ENCODE results near the gene RCOR2. TPM values are rescaled to one million over a fixed set of nuclear protein-coding genes. Genes with fewer than 3 reads are reported as not detected.
A peak's percentile ranks its signal among the peaks of the same experiment; 100 is the strongest.

RCOR2 gene
- total RNA-seq, 2 donors from 2014 or later, result 0.39 to 0.96 TPM

DNA sequence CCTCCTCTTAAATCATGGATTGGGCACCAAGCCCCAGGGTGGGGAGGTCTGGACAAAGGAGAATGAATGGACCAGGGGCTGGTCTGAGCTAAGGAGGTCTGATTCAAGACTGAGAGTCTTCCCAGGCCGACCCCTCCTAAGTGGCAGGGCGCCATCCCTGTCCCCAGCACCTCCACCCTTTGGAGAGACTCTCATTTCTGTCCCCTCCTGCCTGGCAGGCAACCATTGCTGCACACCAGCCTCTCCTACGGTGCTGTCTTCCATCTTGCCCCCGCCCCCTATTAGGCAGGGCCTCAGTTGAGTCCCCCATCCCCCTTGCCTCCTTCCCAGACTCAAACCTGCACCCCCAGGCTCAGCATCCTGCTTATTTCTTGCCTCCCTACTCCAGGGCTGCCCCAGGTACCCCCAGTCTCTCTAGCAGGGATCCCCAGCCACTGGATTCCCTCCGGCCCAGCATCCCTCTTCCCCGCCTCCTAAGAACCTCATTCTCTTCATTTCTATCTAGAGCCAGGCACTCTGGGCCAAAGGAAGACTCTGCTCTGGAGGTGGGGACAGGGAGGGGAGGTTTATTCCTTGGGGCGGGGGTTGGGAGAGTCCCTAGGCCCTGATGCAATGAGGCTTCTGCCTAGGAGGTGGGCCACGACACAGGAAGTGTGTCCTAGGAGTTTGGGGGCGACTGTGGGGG, 1.7 kb upstream of the RCOR2 start:
- Mint-ChIP-seq H3K27ac (no peak overlapping the region), H3K9me3 (no peaks in the 10 kb centered on the region), H3K4me1 (ENCODE audit: low read depth) (peaks cover 11% of the 10 kb centered on the region), H3K4me3 (peak overlapping the region; percentile 36 to 66), H3K36me3 (ENCODE audit: insufficient read depth in 2 of 2) (no peaks in the 10 kb centered on the region), H3K27me3 (ENCODE audit: low read depth) (peaks cover 13% of the 10 kb centered on the region)
- ATAC-seq (replicated peaks in 1 of 2) (no peak), DNase-seq (no peak)

DNA sequence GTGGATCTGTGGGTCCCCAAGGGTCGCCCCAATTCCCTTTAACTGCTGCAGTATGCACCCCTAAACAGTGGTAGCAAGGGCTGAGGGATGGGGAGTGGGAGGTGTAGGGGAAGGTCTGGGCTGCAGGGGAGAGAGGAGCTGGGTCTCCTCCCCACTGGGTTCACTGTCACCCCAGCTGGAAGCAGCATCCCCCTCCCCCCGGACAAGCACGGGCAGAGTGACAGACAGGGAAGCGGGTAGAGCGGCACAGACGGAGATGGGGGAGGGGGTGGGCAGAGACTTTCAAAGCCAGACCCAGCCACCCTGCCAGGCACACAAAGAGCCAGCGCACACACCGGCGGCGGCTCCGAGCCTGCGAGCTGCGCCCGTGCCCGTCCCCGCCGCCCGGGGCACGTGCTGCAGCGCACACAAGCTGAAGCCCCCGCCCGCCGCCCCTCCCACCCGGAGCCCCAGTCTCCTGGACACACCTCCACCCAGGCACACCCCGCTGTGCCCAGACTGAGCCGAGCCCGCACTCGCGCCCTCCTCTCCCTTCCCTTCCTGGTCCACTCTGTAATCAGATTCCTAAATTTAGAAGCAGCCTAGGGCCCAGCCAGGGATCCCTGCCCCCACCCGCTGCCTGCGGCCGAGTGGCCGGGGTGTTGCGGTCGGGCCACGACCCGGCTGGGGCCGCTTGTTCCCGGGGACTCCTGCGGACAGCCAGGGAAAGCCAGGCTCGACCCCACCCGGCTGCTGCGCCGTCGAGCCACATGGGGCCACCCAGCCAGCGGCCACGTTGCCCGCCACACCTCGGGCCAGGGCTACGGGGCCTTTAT, 935 bp upstream of the RCOR2 start:
- Mint-ChIP-seq H3K9me3 (no peaks in the 10 kb centered on the region), H3K36me3 (ENCODE audit: insufficient read depth in 2 of 2) (no peaks in the 10 kb centered on the region), H3K27me3 (ENCODE audit: low read depth) (peaks cover 7% of the 10 kb centered on the region), H3K27ac (no peak overlapping the region), H3K4me3 (peak overlapping the region; percentile 59 to 80), H3K4me1 (ENCODE audit: low read depth) (peaks cover 11% of the 10 kb centered on the region)
- ATAC-seq (replicated peaks in 1 of 2) (peak; percentile 10 to 21), DNase-seq (peak in 1 of 2 donors; percentile 17)

DNA sequence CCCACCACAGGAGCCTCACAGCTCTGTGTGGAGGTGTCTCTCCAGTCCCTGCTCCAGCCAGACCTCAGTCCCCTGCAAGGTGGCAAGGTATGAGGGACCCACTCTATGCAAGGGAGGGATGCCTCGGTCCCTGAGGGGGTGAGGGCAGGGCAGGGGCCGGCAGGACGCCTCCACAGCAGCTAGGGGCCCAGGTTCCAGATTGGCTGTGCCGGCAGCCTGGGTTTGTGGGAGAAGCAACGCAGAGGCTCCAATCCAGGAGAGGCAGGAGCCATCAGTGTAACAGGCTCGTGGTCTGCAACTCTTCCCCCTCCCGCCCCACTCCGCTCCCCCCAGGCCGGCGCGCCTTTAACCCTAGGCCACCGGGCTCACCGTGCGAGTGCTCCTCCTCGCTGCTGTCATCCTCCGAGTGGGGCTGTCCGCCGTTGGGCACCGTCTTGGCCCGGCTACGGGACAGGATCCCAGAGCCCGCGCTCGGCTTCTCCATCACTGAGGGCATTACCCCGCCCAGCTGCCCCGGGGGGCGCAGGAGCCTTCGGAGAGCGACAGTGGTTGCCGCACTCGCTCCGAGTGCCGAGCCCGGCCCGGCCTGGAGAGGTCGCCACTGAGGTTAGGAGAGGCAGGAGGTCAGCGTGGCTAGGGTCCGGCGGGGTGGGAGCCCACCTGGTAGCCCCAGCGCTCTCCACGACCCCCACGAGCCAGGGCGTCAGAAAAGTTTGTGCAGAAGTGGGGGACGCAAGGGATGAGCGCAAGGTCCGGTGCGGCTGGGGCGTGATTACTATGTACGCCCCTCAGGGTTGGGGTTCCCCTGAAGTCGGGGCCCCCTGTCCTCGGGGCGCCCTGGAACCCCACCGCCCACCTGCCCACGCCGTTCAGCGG, 765 bp downstream of the RCOR2 start:
- peak; percentile 30 to 39 for ATAC-seq (replicated peaks in 1 of 2)
- peak; percentile 53 to 60 for DNase-seq
- peak overlapping the region; percentile 87 to 91 for H3K4me3 Mint-ChIP-seq
- H3K36me3 Mint-ChIP-seq (ENCODE audit: insufficient read depth in 2 of 2), result no peaks in the 10 kb centered on the region
- no peak overlapping the region for H3K27ac Mint-ChIP-seq
- H3K27me3 Mint-ChIP-seq (ENCODE audit: low read depth), result no peaks in the 10 kb centered on the region
- H3K9me3 Mint-ChIP-seq, result no peaks in the 10 kb centered on the region
- H3K4me1 Mint-ChIP-seq (ENCODE audit: low read depth), result peaks cover 11% of the 10 kb centered on the region

DNA sequence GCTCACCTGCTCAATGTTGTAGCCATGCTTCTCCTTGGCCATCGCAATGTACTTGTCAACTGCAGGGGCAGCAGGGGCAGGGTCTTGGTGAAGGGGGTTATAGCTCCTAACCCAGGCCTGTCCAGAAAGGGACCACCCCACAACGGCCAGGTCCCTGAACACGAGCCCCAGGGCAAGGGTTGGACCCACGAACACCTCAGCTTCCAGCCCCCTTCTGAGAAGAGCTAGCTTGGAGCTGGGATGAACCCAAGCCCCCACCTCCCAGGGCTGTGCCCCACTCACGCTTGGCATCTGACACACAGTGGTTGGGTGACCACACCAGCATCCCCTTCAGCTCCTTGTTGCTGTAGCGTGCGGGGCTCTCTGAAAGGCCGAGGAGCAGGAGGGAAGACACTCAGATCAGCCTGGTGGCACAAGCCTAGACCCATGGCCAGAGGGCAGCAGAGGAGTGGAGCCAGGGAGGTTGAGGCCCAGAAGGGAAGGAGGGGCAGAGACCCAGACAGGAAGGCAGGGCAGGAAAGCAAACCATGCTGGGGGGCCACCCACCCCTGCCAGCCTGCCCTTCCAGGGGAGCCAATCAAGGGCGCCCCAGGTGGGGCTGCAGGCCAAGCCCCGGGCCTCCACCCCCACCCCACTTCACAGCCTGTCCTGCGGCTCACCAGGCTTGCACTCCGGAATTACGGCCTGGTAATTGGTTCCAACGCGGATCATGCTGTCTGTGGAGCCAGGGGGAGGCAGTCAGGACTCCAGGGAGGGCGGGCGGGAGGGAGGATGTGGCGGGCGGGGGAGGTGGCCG, 1.9 kb downstream of the RCOR2 start:
- H3K27me3 Mint-ChIP-seq (ENCODE audit: low read depth), result no peaks in the 10 kb centered on the region
- no peak for DNase-seq
- ATAC-seq (replicated peaks in 1 of 2), result no peak
- no peaks in the 10 kb centered on the region for H3K36me3 Mint-ChIP-seq (ENCODE audit: insufficient read depth in 2 of 2)
- peak overlapping the region in 1 of 2 donors; percentile 17 for H3K4me3 Mint-ChIP-seq
- no peak overlapping the region for H3K27ac Mint-ChIP-seq
- peaks cover 11% of the 10 kb centered on the region for H3K4me1 Mint-ChIP-seq (ENCODE audit: low read depth)
- H3K9me3 Mint-ChIP-seq, result no peaks in the 10 kb centered on the region

DNA sequence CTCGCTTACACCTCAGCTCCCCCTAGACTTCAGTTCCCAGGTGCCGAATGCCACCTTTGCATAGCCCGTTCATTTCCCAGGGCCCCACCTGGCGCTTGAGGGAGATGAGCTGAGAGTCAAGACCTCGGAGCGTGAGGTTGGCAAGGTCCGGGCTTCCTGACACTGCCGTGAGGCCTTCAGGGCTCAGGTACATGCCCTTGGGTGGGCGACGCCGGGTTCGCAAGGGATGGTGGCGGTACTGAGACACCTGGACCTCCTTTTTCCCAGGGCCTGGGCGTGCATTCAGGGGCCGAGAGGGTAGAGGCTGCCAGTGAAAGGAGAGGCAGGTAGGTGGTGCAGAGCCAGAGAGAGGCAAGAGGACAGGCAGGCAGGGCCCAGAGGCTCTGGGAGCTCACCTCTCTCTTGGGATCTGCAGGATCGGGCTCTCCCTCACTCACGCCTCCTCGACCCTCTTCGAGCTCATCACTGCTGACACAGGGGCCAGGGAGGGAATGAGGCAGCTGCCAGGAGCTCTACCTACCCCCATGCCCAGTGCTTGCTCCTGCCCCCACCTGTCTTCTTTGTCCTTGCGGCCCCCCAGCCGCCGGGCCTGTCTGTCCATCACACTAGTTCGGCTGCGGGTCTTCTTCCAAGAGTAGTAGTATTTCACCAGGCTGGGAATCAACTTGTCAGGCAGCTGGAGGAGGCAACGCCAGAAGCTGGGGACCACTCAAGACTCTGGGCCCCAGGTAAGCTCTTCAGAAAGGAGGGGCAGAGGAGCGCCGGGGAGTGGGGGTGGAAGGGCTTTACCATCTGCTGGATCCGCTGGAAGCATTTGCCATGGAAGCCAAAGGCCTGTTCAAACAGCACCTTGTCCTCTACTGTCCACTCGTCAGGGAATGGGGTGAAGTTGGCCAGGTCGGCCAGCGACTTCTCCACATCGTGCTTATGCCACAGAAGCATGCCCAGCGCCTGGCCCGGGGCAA, 2.8 kb downstream of the RCOR2 start:
- Mint-ChIP-seq H3K27me3 (ENCODE audit: low read depth) (no peaks in the 10 kb centered on the region), H3K4me1 (ENCODE audit: low read depth) (peaks cover 11% of the 10 kb centered on the region), H3K4me3 (no peak overlapping the region), H3K27ac (no peak overlapping the region), H3K9me3 (no peaks in the 10 kb centered on the region), H3K36me3 (ENCODE audit: insufficient read depth in 2 of 2) (no peaks in the 10 kb centered on the region)
- ATAC-seq (replicated peaks in 1 of 2) (no peak), DNase-seq (no peak)

DNA sequence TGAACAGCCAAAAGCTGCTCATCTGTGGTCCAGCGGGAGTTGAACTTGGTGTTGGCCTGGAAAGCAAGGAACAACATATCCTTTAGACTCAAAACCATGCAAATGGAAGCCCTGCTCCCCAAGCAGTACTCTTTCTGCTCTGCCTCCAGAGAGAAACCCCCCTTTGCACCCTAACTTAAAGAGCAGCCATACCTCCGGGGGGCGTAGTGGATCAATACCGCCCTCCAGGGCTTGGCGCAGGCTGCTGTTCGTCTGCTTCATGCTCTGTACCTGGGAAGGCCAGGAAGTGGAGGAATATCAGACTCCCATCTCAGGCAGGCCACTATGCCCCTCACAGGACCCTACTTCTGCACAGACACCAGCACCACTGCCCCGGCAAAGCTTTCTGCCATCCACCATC, 4.3 kb downstream of the RCOR2 start:
- DNase-seq, result no peak
- no peak overlapping the region for H3K4me3 Mint-ChIP-seq
- no peaks in the 10 kb centered on the region for H3K9me3 Mint-ChIP-seq
- no peaks in the 10 kb centered on the region for H3K27me3 Mint-ChIP-seq (ENCODE audit: low read depth)
- no peaks in the 10 kb centered on the region for H3K36me3 Mint-ChIP-seq (ENCODE audit: insufficient read depth in 2 of 2)
- H3K27ac Mint-ChIP-seq, result no peak overlapping the region
- ATAC-seq (replicated peaks in 1 of 2), result no peak
- H3K4me1 Mint-ChIP-seq (ENCODE audit: low read depth), result peaks cover 3% of the 10 kb centered on the region

DNA sequence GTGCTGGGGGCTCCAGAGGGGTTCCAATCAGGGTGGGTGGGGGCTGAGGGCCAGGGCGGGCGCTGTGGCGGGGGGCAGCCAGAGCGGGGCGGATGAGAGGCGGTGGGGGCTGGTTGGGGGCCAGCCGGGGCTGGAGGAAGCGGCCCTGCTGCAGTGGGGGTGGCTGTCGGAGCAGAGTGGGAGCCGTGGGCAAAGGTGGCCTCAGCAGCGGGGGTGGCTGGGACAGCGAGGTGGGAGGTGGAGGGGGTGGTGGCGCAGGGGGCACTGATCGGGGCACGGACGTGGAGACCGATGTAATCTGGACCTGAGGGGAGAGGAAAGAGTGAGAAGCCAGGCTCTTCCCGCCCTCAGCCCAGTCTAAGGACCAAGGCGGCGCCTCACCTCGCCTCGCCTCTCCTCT, 5.1 kb downstream of the RCOR2 start:
- DNase-seq (no peak), ATAC-seq (replicated peaks in 1 of 2) (no peak)
- no peak overlapping the region for H3K4me3 Mint-ChIP-seq
- no peaks in the 10 kb centered on the region for H3K4me1 Mint-ChIP-seq (ENCODE audit: low read depth)
- no peaks in the 10 kb centered on the region for H3K27me3 Mint-ChIP-seq (ENCODE audit: low read depth)
- no peaks in the 10 kb centered on the region for H3K36me3 Mint-ChIP-seq (ENCODE audit: insufficient read depth in 2 of 2)
- H3K27ac Mint-ChIP-seq, result no peak overlapping the region
- H3K9me3 Mint-ChIP-seq, result no peaks in the 10 kb centered on the region

DNA sequence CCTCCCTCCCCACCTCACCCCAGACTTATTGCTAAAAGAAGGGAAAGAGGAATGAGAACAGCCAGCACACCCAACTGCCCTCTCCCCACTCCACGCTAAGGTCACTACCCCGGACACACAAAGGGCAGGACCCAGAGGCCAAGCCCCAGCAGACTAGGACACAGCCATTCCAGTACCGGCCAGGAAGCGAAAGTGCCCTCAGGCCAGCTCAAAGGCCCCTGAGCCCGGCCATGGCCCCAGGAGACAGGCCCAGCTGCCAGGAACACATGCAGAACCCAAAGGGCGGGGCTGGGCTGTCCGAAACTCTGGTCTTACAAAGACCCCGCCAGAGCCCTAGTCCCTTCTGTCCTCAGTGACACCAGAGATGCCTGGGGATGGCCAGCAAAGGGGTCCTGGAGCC, 5.5 kb downstream of the RCOR2 start:
- no peaks in the 10 kb centered on the region for H3K4me1 Mint-ChIP-seq (ENCODE audit: low read depth)
- DNase-seq (no peak), ATAC-seq (replicated peaks in 1 of 2) (no peak)
- no peaks in the 10 kb centered on the region for H3K27me3 Mint-ChIP-seq (ENCODE audit: low read depth)
- no peaks in the 10 kb centered on the region for H3K9me3 Mint-ChIP-seq
- H3K27ac Mint-ChIP-seq, result no peak overlapping the region
- no peaks in the 10 kb centered on the region for H3K36me3 Mint-ChIP-seq (ENCODE audit: insufficient read depth in 2 of 2)
- H3K4me3 Mint-ChIP-seq, result no peak overlapping the region

DNA sequence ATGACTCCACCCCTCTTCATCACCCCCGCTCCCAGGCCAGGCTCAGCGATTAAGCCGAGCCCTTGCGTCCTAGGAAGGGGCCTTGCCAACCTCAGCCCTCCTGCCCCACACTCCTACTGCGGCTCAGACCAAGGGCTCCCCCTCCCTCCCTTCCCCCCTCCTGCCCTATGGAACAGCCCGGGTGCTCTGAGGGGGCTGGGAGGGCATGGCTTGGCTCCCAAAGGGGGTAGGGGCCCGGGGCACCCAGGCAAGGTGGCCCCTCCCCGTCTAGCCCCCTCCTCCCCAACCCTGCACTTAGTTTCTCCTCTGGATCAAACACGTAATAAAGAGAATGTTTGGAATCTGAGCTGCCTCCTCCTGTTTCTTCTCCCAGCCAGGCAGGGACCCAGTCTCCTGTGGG, 6.3 kb downstream of the RCOR2 start:
- DNase-seq, result no peak
- Mint-ChIP-seq H3K27me3 (ENCODE audit: low read depth) (no peaks in the 10 kb centered on the region), H3K4me1 (ENCODE audit: low read depth) (no peaks in the 10 kb centered on the region), H3K36me3 (ENCODE audit: insufficient read depth in 2 of 2) (peaks cover 0 to 2% of the 10 kb centered on the region in 2 donors), H3K27ac (no peak overlapping the region), H3K4me3 (no peak overlapping the region), H3K9me3 (no peaks in the 10 kb centered on the region)
- ATAC-seq (replicated peaks in 1 of 2), result no peak

DNA sequence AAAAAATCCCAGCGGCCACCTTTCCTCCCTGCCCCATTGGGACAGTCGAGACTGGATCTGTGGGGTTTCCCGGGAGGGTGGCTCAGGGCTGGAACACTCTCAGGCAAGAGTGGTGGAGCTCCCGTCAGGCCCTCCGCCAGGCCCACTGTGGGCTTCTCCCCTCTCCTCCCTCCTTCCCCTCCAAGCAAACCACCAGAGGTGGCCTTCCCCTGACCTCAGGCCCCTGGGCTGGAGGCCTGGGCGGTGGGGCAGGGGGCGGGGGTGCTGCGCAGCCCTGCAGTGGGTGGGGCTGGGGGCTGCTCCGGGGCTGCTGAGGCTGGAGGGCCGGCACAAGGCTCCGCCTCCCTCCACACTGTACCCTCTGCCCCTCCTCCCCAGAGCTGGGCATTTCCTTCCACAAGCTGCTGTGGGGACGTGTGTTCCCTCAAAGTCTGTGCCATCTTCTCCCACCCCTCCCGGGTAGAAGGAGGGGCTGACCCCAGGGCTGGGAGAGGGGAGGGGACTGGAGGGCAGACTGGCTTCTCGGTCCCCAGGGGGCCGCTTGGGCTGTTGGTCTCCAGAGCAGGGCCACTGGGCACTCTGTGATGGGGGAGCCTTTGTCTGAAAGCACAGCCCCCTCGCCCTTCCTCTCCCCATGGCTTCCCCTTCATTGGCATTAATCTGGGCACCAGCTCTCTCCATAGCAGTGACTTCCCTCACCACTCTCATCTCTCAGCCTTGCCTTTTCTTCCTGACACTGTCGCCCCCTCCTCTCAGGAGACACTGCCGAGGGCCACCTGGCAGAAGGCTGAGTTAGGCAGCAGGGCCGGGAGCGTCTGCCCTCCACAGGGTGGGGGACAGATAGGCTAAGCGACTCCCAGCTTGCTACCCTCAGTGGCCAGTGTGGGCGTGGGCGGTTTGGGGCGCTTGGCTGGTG, 7.1 kb downstream of the RCOR2 start:
- H3K27me3 Mint-ChIP-seq (ENCODE audit: low read depth), result no peaks in the 10 kb centered on the region
- no peak overlapping the region for H3K4me3 Mint-ChIP-seq
- no peak overlapping the region for H3K27ac Mint-ChIP-seq
- DNase-seq, result no peak
- no peaks in the 10 kb centered on the region for H3K4me1 Mint-ChIP-seq (ENCODE audit: low read depth)
- no peaks in the 10 kb centered on the region for H3K9me3 Mint-ChIP-seq
- H3K36me3 Mint-ChIP-seq (ENCODE audit: insufficient read depth in 2 of 2), result peaks cover 0 to 2% of the 10 kb centered on the region in 2 donors
- no peak for ATAC-seq (replicated peaks in 1 of 2)

Measured in activated T-cell treated with anti-CD3 and anti-CD28 coated beads, Interleukin-2, amount 50 U/mL, for 72 hours (primary cell).